ENCODE data around the gene BEST1. TPM values are rescaled to one million over a fixed set of nuclear protein-coding genes. Genes with fewer than 3 reads are reported as not detected.
"Not testable (repeated sequence)": the region's sequence is repeated elsewhere in the genome, so short reads cannot be mapped to it uniquely, and the experiment has no call there.

BEST1 gene
- total RNA-seq, 2 experiments from 2014 or later = 1.9 to 3.1 TPM

DNA sequence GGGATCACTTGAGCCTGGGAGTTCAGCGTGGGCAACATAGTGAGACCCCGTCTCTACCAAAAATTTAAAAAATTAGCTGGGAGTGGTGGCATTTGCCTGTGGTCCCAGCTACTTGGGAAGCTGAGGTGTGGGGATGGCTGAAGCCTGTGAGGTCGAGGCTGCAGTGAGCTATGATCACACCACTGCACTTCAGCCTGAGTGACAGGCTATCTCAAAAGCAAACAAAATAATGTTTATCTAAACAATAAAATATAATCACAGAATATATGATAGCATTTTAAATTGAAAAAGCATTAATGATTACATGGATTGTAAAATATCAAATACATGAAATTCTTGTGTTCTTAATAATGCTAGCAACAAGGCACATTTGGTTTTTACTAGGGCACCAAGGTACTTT is 2.7 kb downstream of the BEST1 start:
- ChIA-PET POLR2A (interaction anchor here (1.1 kb wide), 1 partner anchor 54 kb away, joined by 3 read pairs; no protein-coding TSS in a partner anchor), CTCF (ENCODE audit: unreplicated experiment) (no interaction called here)
- TF ChIP-seq, protein P1, sequence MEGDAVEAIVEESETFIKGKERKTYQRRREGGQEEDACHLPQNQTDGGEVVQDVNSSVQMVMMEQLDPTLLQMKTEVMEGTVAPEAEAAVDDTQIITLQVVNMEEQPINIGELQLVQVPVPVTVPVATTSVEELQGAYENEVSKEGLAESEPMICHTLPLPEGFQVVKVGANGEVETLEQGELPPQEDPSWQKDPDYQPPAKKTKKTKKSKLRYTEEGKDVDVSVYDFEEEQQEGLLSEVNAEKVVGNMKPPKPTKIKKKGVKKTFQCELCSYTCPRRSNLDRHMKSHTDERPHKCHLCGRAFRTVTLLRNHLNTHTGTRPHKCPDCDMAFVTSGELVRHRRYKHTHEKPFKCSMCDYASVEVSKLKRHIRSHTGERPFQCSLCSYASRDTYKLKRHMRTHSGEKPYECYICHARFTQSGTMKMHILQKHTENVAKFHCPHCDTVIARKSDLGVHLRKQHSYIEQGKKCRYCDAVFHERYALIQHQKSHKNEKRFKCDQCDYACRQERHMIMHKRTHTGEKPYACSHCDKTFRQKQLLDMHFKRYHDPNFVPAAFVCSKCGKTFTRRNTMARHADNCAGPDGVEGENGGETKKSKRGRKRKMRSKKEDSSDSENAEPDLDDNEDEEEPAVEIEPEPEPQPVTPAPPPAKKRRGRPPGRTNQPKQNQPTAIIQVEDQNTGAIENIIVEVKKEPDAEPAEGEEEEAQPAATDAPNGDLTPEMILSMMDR (conservative IDR thresholded peaks at IDR 0.05; ENCODE audit: low read length) = no peak
- TF ChIP-seq EZH2phosphoT487 (IDR thresholded peaks at IDR 0.05; ENCODE audit: borderline replicate concordance, low read depth, low read length) = no peak
- Histone ChIP-seq H3K4me3 (ENCODE audit: low read depth, low read length, poor library complexity, severe bottlenecking) (no peak overlapping the region), H4K20me1 (ENCODE audit: insufficient read depth, low read length) (no peaks in the 10 kb centered on the region), H3K9me3 (ENCODE audit: low read length) (no peaks in the 10 kb centered on the region), H3K9me2 (ENCODE audit: insufficient read depth, low read length) (no peaks in the 10 kb centered on the region), H3K36me3 (ENCODE audit: insufficient read depth, low read length) (no peaks in the 10 kb centered on the region), H3K4me1 (ENCODE audit: insufficient read depth, low read length, poor library complexity, severe bottlenecking) (peaks cover 8% of the 10 kb centered on the region), H3K27ac (ENCODE audit: low read depth, low read length, poor library complexity, severe bottlenecking) (no peak overlapping the region), H3K4me2 (ENCODE audit: low read length) (no peak overlapping the region), H3K79me2 (ENCODE audit: insufficient read depth, low read depth, low read length) (no peaks in the 10 kb centered on the region), H2AFZ (ENCODE audit: low read length) (no peak overlapping the region)
- no TSS peak for BruUV-seq (replicated peaks)
- intact Hi-C loops (cut with micrococcal nuclease; ENCODE audit: unreplicated experiment) = no loop called here
- no peak for DNase-seq (ENCODE audit: low spot score)

DNA sequence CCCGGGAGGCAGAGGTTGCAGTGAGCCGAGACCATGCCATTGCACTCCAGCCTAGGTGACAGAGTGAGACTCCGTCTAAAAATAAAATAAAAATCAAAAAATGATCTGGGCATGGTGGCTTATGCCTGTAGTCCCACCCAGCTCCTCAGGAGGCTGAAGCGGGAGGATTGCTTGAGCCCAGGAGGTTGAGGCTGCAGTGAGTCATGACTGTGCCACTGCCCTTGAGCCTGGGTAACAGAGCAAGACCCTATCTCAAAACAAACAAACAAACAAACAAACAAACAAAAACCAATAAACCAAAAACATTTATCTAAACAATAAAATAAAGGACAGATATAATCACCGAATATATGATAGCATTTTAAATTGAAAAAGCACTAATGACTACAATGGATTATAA is 3.5 kb downstream of the BEST1 start:
- H3K4me1 ChIP-seq (ENCODE audit: insufficient read depth, low read length, poor library complexity, severe bottlenecking); H3K4me2 ChIP-seq (ENCODE audit: low read length); H2AFZ ChIP-seq (ENCODE audit: low read length); H4K20me1 ChIP-seq (ENCODE audit: insufficient read depth, low read length); H3K36me3 ChIP-seq (ENCODE audit: insufficient read depth, low read length); H3K9me3 ChIP-seq (ENCODE audit: low read length); POLR2A ChIA-PET; H3K27ac ChIP-seq (ENCODE audit: low read depth, low read length, poor library complexity, severe bottlenecking); H3K4me3 ChIP-seq (ENCODE audit: low read depth, low read length, poor library complexity, severe bottlenecking); H3K9me2 ChIP-seq (ENCODE audit: insufficient read depth, low read length); BruUV-seq (replicated peaks); DNase-seq (ENCODE audit: low spot score); H3K79me2 ChIP-seq (ENCODE audit: insufficient read depth, low read depth, low read length); CTCF ChIA-PET (ENCODE audit: unreplicated experiment); intact Hi-C loops (cut with micrococcal nuclease; ENCODE audit: unreplicated experiment): not testable (repeated sequence)

DNA sequence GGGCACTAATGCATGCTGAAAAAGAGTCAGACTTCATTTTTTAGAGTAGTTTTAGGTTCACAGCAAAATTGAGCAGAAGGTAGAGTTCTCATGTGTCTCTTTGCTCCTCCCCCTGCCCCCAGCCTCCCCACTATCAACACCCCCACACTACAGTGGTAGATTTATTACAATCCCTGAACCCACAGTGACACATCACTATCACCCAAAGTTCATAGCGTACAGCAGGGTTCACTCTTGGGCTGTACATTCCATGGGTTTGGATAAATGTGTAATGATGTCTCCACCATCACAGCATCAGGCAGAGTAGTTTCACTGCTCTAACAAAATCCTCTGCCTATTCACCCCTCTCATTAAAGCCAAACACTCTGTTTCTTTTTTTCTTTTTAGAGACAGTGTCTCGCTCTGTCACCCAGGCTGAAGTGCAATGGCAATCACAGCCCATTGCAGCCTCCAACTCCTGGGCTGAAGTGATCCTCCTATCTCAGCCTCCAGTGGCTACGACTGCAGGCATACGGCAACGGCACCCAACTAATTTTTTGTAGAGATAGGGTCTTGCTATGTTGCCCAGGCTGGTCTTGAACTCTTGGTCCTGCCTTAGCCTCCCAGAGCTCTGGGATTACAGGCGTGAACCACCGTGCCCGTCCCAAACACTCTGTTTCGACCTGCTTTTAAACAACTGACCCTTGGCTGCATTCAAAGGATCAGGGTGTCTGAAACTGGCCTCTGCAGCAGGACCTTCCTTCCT is 4.1 kb downstream of the BEST1 start:
- no TSS peak for BruUV-seq (replicated peaks)
- no peak for DNase-seq (ENCODE audit: low spot score)
- Histone ChIP-seq H3K79me2 (ENCODE audit: insufficient read depth, low read depth, low read length) (no peaks in the 10 kb centered on the region), H2AFZ (ENCODE audit: low read length) (no peak overlapping the region), H3K36me3 (ENCODE audit: insufficient read depth, low read length) (no peaks in the 10 kb centered on the region), H3K9me3 (ENCODE audit: low read length) (no peaks in the 10 kb centered on the region), H4K20me1 (ENCODE audit: insufficient read depth, low read length) (no peaks in the 10 kb centered on the region), H3K9me2 (ENCODE audit: insufficient read depth, low read length) (no peaks in the 10 kb centered on the region), H3K4me2 (ENCODE audit: low read length) (no peak overlapping the region), H3K4me1 (ENCODE audit: insufficient read depth, low read length, poor library complexity, severe bottlenecking) (peaks cover 8% of the 10 kb centered on the region), H3K27ac (ENCODE audit: low read depth, low read length, poor library complexity, severe bottlenecking) (no peak overlapping the region), H3K4me3 (ENCODE audit: low read depth, low read length, poor library complexity, severe bottlenecking) (no peak overlapping the region)
- CTCF ChIA-PET (ENCODE audit: unreplicated experiment) = interaction anchor here (0.7 kb wide), 1 partner anchor 26 kb away, joined by 3 read pairs; no protein-coding TSS in a partner anchor
- TF ChIP-seq, protein P1 (conservative IDR thresholded peaks at IDR 0.05; ENCODE audit: low read length) = no peak
- no peak for TF ChIP-seq EZH2phosphoT487 (IDR thresholded peaks at IDR 0.05; ENCODE audit: borderline replicate concordance, low read depth, low read length)
- POLR2A ChIA-PET = no interaction called here
- intact Hi-C loops (cut with micrococcal nuclease; ENCODE audit: unreplicated experiment) = no loop called here

Data from OCI-LY7 (cell line).